H1 (cell line): ENCODE data around the gene PPM1L. TPM values are rescaled to one million over a fixed set of nuclear protein-coding genes. Genes with fewer than 3 reads are reported as not detected.

Experiments
- CTCF ChIA-PET: fragments of 300-600 bp; sonication (Branson Sonifier 250); formaldehyde crosslinking; loops from one replicate; lab custom pipeline; 2021; ENCODE audit not compliant: partially characterized antibody; lab: Charles Lee
- POLR2A ChIA-PET: fragments of 300-600 bp; sonication (Branson Sonifier 250); formaldehyde crosslinking; loops from one replicate; lab custom pipeline; 2021; ENCODE audit warnings: inconsistent platforms; ENCODE audit not compliant: partially characterized antibody; lab: Charles Lee
- DNase-seq, 2 experiments: peaks; one replicate each; pipeline versions ENCODE4 v3.0.0 to v3.0.0-alpha.2; 2010 to 2022; ENCODE audit warnings: low spot score in 2 of 2, low read depth in 1 of 2, mixed read lengths in 1 of 2
- FAIRE-seq: peaks from 2 replicates; lab custom pipeline; 2011; peaks lifted over from hg19 to GRCh38; lab: Jason Lieb, UNC
- H2AFZ ChIP-seq: 2 replicates; pipeline ENCODE4 v1.8.1; 2012; ENCODE audit warnings: low read length, inconsistent platforms
- H2AK5ac ChIP-seq: 2 replicates; pipeline ENCODE4 v1.6.1; 2013; ENCODE audit warnings: low read depth, low read length
- H2BK120ac ChIP-seq: replicated peaks from 2 replicates; pipeline ENCODE3; 2013; ENCODE audit warnings: low read depth, low read length, inconsistent platforms
- H2BK12ac ChIP-seq: 2 replicates; pipeline ENCODE4 v1.6.1; 2013; ENCODE audit warnings: low read depth, low read length
- H2BK15ac ChIP-seq: 2 replicates; pipeline ENCODE4 v1.6.1; 2013; ENCODE audit warnings: low read length
- H2BK20ac ChIP-seq: 2 replicates; pipeline ENCODE4 v1.6.1; 2013; ENCODE audit warnings: low read length
- H2BK5ac ChIP-seq: 2 replicates; pipeline ENCODE4 v1.6.1; 2013; ENCODE audit warnings: low read depth, low read length
- H3K14ac ChIP-seq: 2 replicates; pipeline ENCODE4 v1.6.1; 2013; ENCODE audit warnings: inconsistent platforms; ENCODE audit not compliant: insufficient read length
- H3K18ac ChIP-seq: 2 replicates; pipeline ENCODE4 v1.6.1; 2013; ENCODE audit warnings: low read length; ENCODE audit errors: extremely low read depth
- H3K23ac ChIP-seq: 2 replicates; pipeline ENCODE4 v1.6.1; 2013; ENCODE audit warnings: inconsistent platforms; ENCODE audit not compliant: insufficient read length
- H3K23me2 ChIP-seq: 2 replicates; pipeline ENCODE4 v1.6.1; 2013; ENCODE audit warnings: low read depth, low read length
- H3K27ac ChIP-seq: 2 replicates; pipeline ENCODE4 v1.6.1; 2011; ENCODE audit warnings: low read depth, low read length, inconsistent platforms
- H3K27me3 ChIP-seq, 4 experiments: replicated peaks in 1 of 4; 1 replicate in 1 of 4; 2 replicates in 3 of 4; pipeline versions ENCODE4 v1.6.1 to v1.8.1; 2011 to 2013; ENCODE audit warnings: low read length in 3 of 4, mild to moderate bottlenecking in 3 of 4, inconsistent platforms in 2 of 4, mixed read lengths in 2 of 4, moderate library complexity in 1 of 4; ENCODE audit not compliant: control insufficient read depth in 3 of 4, insufficient read depth in 3 of 4; ENCODE audit errors: extremely low read depth in 1 of 4
- H3K36me3 ChIP-seq, 4 experiments: 2 replicates each; pipeline versions ENCODE4 v1.6.1 to v1.8.1; 2011 to 2013; ENCODE audit warnings: mild to moderate bottlenecking in 4 of 4, low read length in 3 of 4, moderate library complexity in 2 of 4, control low read depth in 1 of 4, inconsistent platforms in 1 of 4; ENCODE audit not compliant: insufficient read depth in 4 of 4, control insufficient read depth in 2 of 4
- H3K4ac ChIP-seq: replicated peaks from 2 replicates; pipeline ENCODE3; 2013; ENCODE audit warnings: low read length, low read depth, mixed read lengths, inconsistent platforms; ENCODE audit not compliant: insufficient read length
- H3K4me1 ChIP-seq, 4 experiments: replicated peaks in 1 of 4; 1 replicate in 1 of 4; 2 replicates in 3 of 4; pipeline versions ENCODE4 v1.6.1 to v1.8.1; 2011 to 2013; ENCODE audit warnings: low read length in 3 of 4, inconsistent platforms in 2 of 4, mixed read lengths in 1 of 4; ENCODE audit not compliant: insufficient read depth in 4 of 4, control insufficient read depth in 3 of 4
- H3K4me2 ChIP-seq, 2 experiments: 2 replicates each; pipeline versions ENCODE4 v1.6.1 to v1.8.1; 2011 to 2013; ENCODE audit warnings: low read depth in 2 of 2, low read length in 2 of 2, control low read depth in 1 of 2, inconsistent platforms in 1 of 2, mild to moderate bottlenecking in 1 of 2; ENCODE audit not compliant: insufficient read depth in 1 of 2
- H3K4me3 ChIP-seq, 4 experiments: fragments of 200-600, 300-600 bp in 1 of 4; sonication (generic), shearing (Covaris generic), sonication (Bioruptor Twin) in 1 of 4; 2 replicates each; pipeline versions ENCODE4 v1.5.1 to v1.8.1; 2011 to 2016; ENCODE audit warnings: low read length in 4 of 4, low read depth in 3 of 4, control low read depth in 2 of 4, inconsistent platforms in 2 of 4, mild to moderate bottlenecking in 2 of 4, mixed read lengths in 1 of 4, moderate library complexity in 1 of 4; ENCODE audit not compliant: insufficient read depth in 2 of 4; ENCODE audit errors: extremely low read depth in 1 of 4
- H3K56ac ChIP-seq: replicated peaks from 2 replicates; pipeline ENCODE3; 2013; ENCODE audit warnings: low read depth, mild to moderate bottlenecking, mixed read lengths, low read length, inconsistent platforms; ENCODE audit not compliant: insufficient read length
- H3K79me1 ChIP-seq: 2 replicates; pipeline ENCODE4 v1.6.1; 2013; ENCODE audit warnings: low read depth, low read length, control low read depth
- H3K79me2 ChIP-seq, 2 experiments: 2 replicates each; pipeline versions ENCODE4 v1.6.1 to v1.8.1; 2012 to 2013; ENCODE audit warnings: low read length in 2 of 2, mild to moderate bottlenecking in 2 of 2, inconsistent platforms in 1 of 2; ENCODE audit not compliant: insufficient read depth in 2 of 2, control insufficient read depth in 1 of 2
- H3K9ac ChIP-seq, 4 experiments: replicated peaks in 1 of 4; 1 replicate in 1 of 4; 2 replicates in 3 of 4; pipeline versions ENCODE4 v1.6.1 to v1.8.1; 2011 to 2013; ENCODE audit warnings: low read depth in 3 of 4, low read length in 3 of 4, control low read depth in 2 of 4, mild to moderate bottlenecking in 2 of 4, moderate library complexity in 2 of 4, inconsistent platforms in 1 of 4; ENCODE audit errors: extremely low read depth in 1 of 4
- H3K9me3 ChIP-seq, 2 experiments: 2 replicates each; pipeline versions ENCODE4 v1.6.1 to v1.8.1; 2012 to 2013; ENCODE audit warnings: mild to moderate bottlenecking in 2 of 2, moderate library complexity in 2 of 2, control low read depth in 1 of 2, inconsistent platforms in 1 of 2, low read depth in 1 of 2, low read length in 1 of 2, mixed read lengths in 1 of 2; ENCODE audit not compliant: insufficient read depth in 2 of 2
- H4K20me1 ChIP-seq, 2 experiments: replicated peaks in 1 of 2; 2 replicates each; pipeline versions ENCODE3 to v1.8.1; 2011 to 2013; ENCODE audit warnings: inconsistent platforms in 2 of 2, low read length in 2 of 2, mild to moderate bottlenecking in 1 of 2; ENCODE audit not compliant: insufficient read depth in 2 of 2, control insufficient read depth in 1 of 2
- H4K5ac ChIP-seq: 2 replicates; pipeline ENCODE4 v1.6.1; 2013; ENCODE audit warnings: low read length, low read depth, mixed read lengths, inconsistent platforms; ENCODE audit not compliant: insufficient read length
- H4K8ac ChIP-seq: 2 replicates; pipeline ENCODE4 v1.8.0; 2013; ENCODE audit warnings: mild to moderate bottlenecking, moderate library complexity, low read length, inconsistent platforms; ENCODE audit not compliant: insufficient read depth; ENCODE audit errors: extremely low read depth
- H4K91ac ChIP-seq: replicated peaks from 2 replicates; pipeline ENCODE3; 2013; ENCODE audit warnings: low read length, mixed read lengths, inconsistent platforms; ENCODE audit not compliant: insufficient read length
- CREB1 ChIP-seq: IDR thresholded peaks from 2 replicates; pipeline ENCODE4 v1.6.1; 2012; ENCODE audit warnings: inconsistent platforms
- CTCF ChIP-seq, 3 experiments: IDR thresholded peaks; 1 replicate in 2 of 3; 2 replicates in 1 of 3; pipeline versions ENCODE4 v1.5.1 to v1.6.1; 2011; ENCODE audit warnings: low read length in 3 of 3, mild to moderate bottlenecking in 3 of 3, inconsistent platforms in 2 of 3, low read depth in 1 of 3, moderate library complexity in 1 of 3; ENCODE audit not compliant: insufficient read depth in 1 of 3; ENCODE audit errors: control extremely low read depth in 1 of 3
- KDM1A ChIP-seq: fragments of 200-600, 300-600 bp; sonication (generic); IDR thresholded peaks from 2 replicates; pipeline ENCODE4 v1.7.1; 2016; ENCODE audit warnings: mild to moderate bottlenecking, low read length, borderline replicate concordance
- KDM4A ChIP-seq: IDR thresholded peaks from one replicate; pipeline ENCODE4 v1.7.1; 2012; ENCODE audit warnings: low read depth, mild to moderate bottlenecking, moderate library complexity, low read length, inconsistent platforms; ENCODE audit not compliant: severe bottlenecking
- KDM5A ChIP-seq: fragments of 200-600 bp; IDR thresholded peaks from 2 replicates; pipeline ENCODE4 v1.7.1; 2012; ENCODE audit warnings: mild to moderate bottlenecking, low read length, inconsistent platforms, mixed read lengths
- MAX ChIP-seq: IDR thresholded peaks from 2 replicates; pipeline ENCODE4 v1.6.1; 2012; ENCODE audit warnings: inconsistent platforms
- NRF1 ChIP-seq: IDR thresholded peaks from 2 replicates; pipeline ENCODE4 v1.6.1; 2011; ENCODE audit warnings: mild to moderate bottlenecking, low read depth, low read length, improper control_type of control experiment
- PHF8 ChIP-seq: fragments of 200-600 bp; sonication (generic); conservative IDR thresholded peaks from 2 replicates; pipeline ENCODE4 v1.7.1; 2012; ENCODE audit warnings: low read depth, mild to moderate bottlenecking, inconsistent platforms, low read length, moderate library complexity
- POU5F1 ChIP-seq: IDR thresholded peaks from 2 replicates; pipeline ENCODE4 v1.6.1; 2011; ENCODE audit warnings: low read depth, mild to moderate bottlenecking, low read length, moderate library complexity
- RFX5 ChIP-seq: IDR thresholded peaks from 2 replicates; pipeline ENCODE4 v1.6.1; 2011; ENCODE audit warnings: low read depth, low read length, improper control_type of control experiment, borderline replicate concordance
- SIRT6 ChIP-seq: IDR thresholded peaks from one replicate; pipeline ENCODE4 v1.7.1; 2012; ENCODE audit warnings: low read length, inconsistent platforms
- TBP ChIP-seq: IDR thresholded peaks from 2 replicates; pipeline ENCODE4 v1.6.1; 2011; ENCODE audit warnings: low read depth, low read length, improper control_type of control experiment
- TEAD4 ChIP-seq: IDR thresholded peaks from 2 replicates; pipeline ENCODE4 v1.6.1; 2012; ENCODE audit warnings: low read depth, low read length, inconsistent platforms, mixed read lengths
- WGBS, 2 experiments: shearing (Covaris generic) in 1 of 2; methylation state at CpG; one replicate each; pipeline versions ENCODE4 v1.1.6 to v1.1.7; 2013 to 2015; ENCODE audit warnings: low lambda C conversion rate in 2 of 2, mixed read lengths in 2 of 2, inconsistent platforms in 1 of 2, low coverage in 1 of 2, missing lambda C conversion rate in 1 of 2; ENCODE audit not compliant: insufficient replicate concordance in 2 of 2, insufficient coverage in 1 of 2, insufficient read length in 1 of 2; ENCODE audit errors: extremely low coverage in 1 of 2, missing lambda C conversion rate in 1 of 2; 5-methylcytosine and 5-hydroxymethylcytosine counted together
- polyA plus RNA-seq, 7 experiments: library from polyadenylated mRNA; depleted of rRNA in 3 of 7; stranded (reverse) in 5 of 7; unstranded in 2 of 7; fragments of >200 nt in 5 of 7; fragments of 200-250 nt in 2 of 7; gene quantifications; 1 replicate in 5 of 7; 2 replicates in 1 of 7; 4 replicates in 1 of 7; pipeline versions ENCODE4 v1.2.1 to v1.2.3, GENCODE V29; 2011 to 2013; ENCODE audit warnings: missing spikeins in 2 of 7, mixed read lengths in 2 of 7
- total RNA-seq: library from RNA; stranded (reverse); fragmentation: NEBNext Ultra II Directional; extraction: Animal tissue kit (Norgen Biotek cat#: 25700); gene quantifications from 2 replicates; pipeline ENCODE4 v1.2.1, GENCODE V29; 2021

Gene PPM1L
- total and polyA plus RNA-seq, 2 of the 8 experiments (the other 6 are each of a cell fraction or from before 2014, with no cell fraction given): 2.8 to 18.1 TPM

- Histone ChIP-seq H2BK15ac (no peak overlapping the region), H3K14ac (no peak overlapping the region), H3K56ac (no peak overlapping the region), H3K27me3 (no peaks in the 10 kb centered on the region), H2BK20ac (no peak overlapping the region), H4K20me1 (no peaks in the 10 kb centered on the region), H3K9me3 (no peaks in the 10 kb centered on the region), H3K23ac (no peak overlapping the region), H4K91ac (no peak overlapping the region), H2BK120ac (no peak overlapping the region), H2AK5ac (no peak overlapping the region), H2BK5ac (no peak overlapping the region), H3K23me2 (no peaks in the 10 kb centered on the region), H3K36me3 (peaks cover 0 to 4% (median 0%) of the 10 kb centered on the region in 4 experiments; a peak in 1 of 8 replicates), H3K4ac (no peak overlapping the region), H2AFZ (no peak overlapping the region), H3K4me1 (no peaks in the 10 kb centered on the region), H3K79me1 (no peaks in the 10 kb centered on the region), H2BK12ac (no peak overlapping the region), H3K18ac (no peak overlapping the region), H3K79me2 (no peaks in the 10 kb centered on the region), H3K4me3 (no peak overlapping the region), H3K4me2 (no peak overlapping the region), H4K5ac (no peak overlapping the region), H3K27ac (no peak overlapping the region), H4K8ac (no peak overlapping the region), H3K9ac (no peak overlapping the region)
- FAIRE-seq (no peak), DNase-seq (no peak)
- CTCF ChIA-PET: interaction anchor here (0.6 to 1.5 kb wide), 3 partner anchors 9 to 391 kb away, joined by 3 to 4 read pairs (median 4); no protein-coding TSS in a partner anchor
- POLR2A ChIA-PET: no interaction called here
- 82% methylated on average over 4 of the region's 4 CpGs; no CpG with 5 or more reads in 1 of the 2 experiments for WGBS, 2 experiments
- TF ChIP-seq PHF8 (no peak), CREB1 (no peak), KDM1A (no peak), KDM5A (no peak), TEAD4 (no peak), CTCF (IDR thresholded peaks at IDR 0.05; ENCODE audit: control extremely low read depth in 1 of 3, insufficient read depth in 1 of 3, low read depth in 1 of 3, low read length in 3 of 3) (no peak), POU5F1 (no peak), TBP (no peak), KDM4A (no peak), NRF1 (no peak), MAX (no peak), SIRT6 (no peak), RFX5 (no peak)
These were observed 325.6 kb downstream of the PPM1L start for GRCh38 chr3:161081633-161082032.
